ENCODE results near the gene CD200R1.

GRCh38 chr3:112984485-112984884 lies 9.6 kb upstream of the CD200R1 start:
- TF ChIP-seq CTCF (IDR thresholded peaks at IDR 0.05) (no peak), REST (IDR thresholded peaks at IDR 0.05; ENCODE audit: insufficient read depth in 1 of 2, low read depth in 2 of 2, low read length in 1 of 2) (no peak), POLR2AphosphoS5 (IDR thresholded peaks at IDR 0.05; ENCODE audit: low read depth, low read length) (no peak), SIN3A (IDR thresholded peaks at IDR 0.05; ENCODE audit: borderline replicate concordance, insufficient read depth, low read depth, low read length) (no peak), TCF7L2 (IDR thresholded peaks at IDR 0.05; ENCODE audit: low read depth, low read length) (no peak)
